Endothelial cell of umbilical vein (primary cell): ENCODE measurements around the gene USP12. TPM values are rescaled to one million over a fixed set of nuclear protein-coding genes. Genes with fewer than 3 reads are reported as not detected.

ENCODE experiments used
- BruUV-seq: library from RNA; stranded (reverse); fragments of 400-500 nt; replicated peaks from 2 replicates; lab custom pipeline; 2021; lab: Mats Ljungman, UMichigan
- CTCF ChIA-PET: fragments of 300-600, 350-600 bp; sonication (Branson Sonifier 250); formaldehyde crosslinking; loops from one replicate; lab custom pipeline; 2021; ENCODE audit warnings: antibody characterized with exemption, inconsistent platforms; lab: Charles Lee
- POLR2A ChIA-PET: fragments of 300-600, 350-600 bp; sonication (Branson Sonifier 250); formaldehyde crosslinking; loops from one replicate; lab custom pipeline; 2021; ENCODE audit warnings: antibody characterized with exemption, inconsistent platforms; lab: Charles Lee
- DNase-seq: peaks from one replicate; pipeline ENCODE4 v3.0.0-alpha.2; 2011; ENCODE audit warnings: low read depth, low spot score
- FAIRE-seq: peaks from 2 replicates; lab custom pipeline; 2011; peaks lifted over from hg19 to GRCh38; lab: Jason Lieb, UNC
- H2AFZ ChIP-seq: 2 replicates; pipeline ENCODE4 v1.6.0; 2012; ENCODE audit warnings: low read depth, low read length, control low read depth, inconsistent platforms
- H3K27ac ChIP-seq: 2 replicates; pipeline ENCODE4 v1.5.1; 2011; ENCODE audit warnings: low read depth, mild to moderate bottlenecking, control low read depth, low read length, moderate library complexity; ENCODE audit not compliant: insufficient read depth
- H3K27me3 ChIP-seq, 2 experiments: 2 replicates each; pipeline versions ENCODE4 v1.6.0 to v1.6.1; 2011; ENCODE audit warnings: low read length in 2 of 2, mixed read lengths in 1 of 2; ENCODE audit not compliant: control insufficient read depth in 2 of 2, insufficient read depth in 2 of 2
- H3K36me3 ChIP-seq, 2 experiments: 2 replicates in 1 of 2; 3 replicates in 1 of 2; pipeline ENCODE4 v1.5.1; 2011; ENCODE audit warnings: low read length in 2 of 2, mild to moderate bottlenecking in 1 of 2, moderate library complexity in 1 of 2; ENCODE audit not compliant: control insufficient read depth in 2 of 2, insufficient read depth in 2 of 2; ENCODE audit errors: extremely low read depth in 1 of 2
- H3K4me1 ChIP-seq: 3 replicates; pipeline ENCODE4 v1.5.1; 2011; ENCODE audit warnings: mild to moderate bottlenecking, low read length; ENCODE audit not compliant: control insufficient read depth, insufficient read depth; ENCODE audit errors: extremely low read depth
- H3K4me2 ChIP-seq: 2 replicates; pipeline ENCODE4 v1.6.1; 2011; ENCODE audit warnings: low read length, control low read depth, mixed read lengths; ENCODE audit not compliant: insufficient read depth
- H3K4me3 ChIP-seq, 3 experiments: fragments of 200-600 bp in 1 of 3; sonication (generic), shearing (Covaris generic) in 1 of 3; replicated peaks in 1 of 3; 2 replicates each; pipeline ENCODE4 v1.5.1; 2011 to 2016; ENCODE audit warnings: control low read depth in 3 of 3, low read length in 3 of 3, mild to moderate bottlenecking in 2 of 3, inconsistent platforms in 1 of 3, low read depth in 1 of 3, moderate library complexity in 1 of 3; ENCODE audit not compliant: insufficient read depth in 1 of 3
- H3K79me2 ChIP-seq: 2 replicates; pipeline ENCODE4 v1.6.0; 2012; ENCODE audit warnings: low read length, inconsistent platforms; ENCODE audit not compliant: control insufficient read depth, insufficient read depth
- H3K9ac ChIP-seq: replicated peaks from 2 replicates; pipeline ENCODE3; 2011; ENCODE audit warnings: low read length, control low read depth; ENCODE audit not compliant: insufficient read depth; ENCODE audit errors: extremely low read depth
- H3K9me1 ChIP-seq: replicated peaks from 3 replicates; pipeline ENCODE4 v1.6.0; 2011; ENCODE audit warnings: mild to moderate bottlenecking, low read length; ENCODE audit not compliant: control insufficient read depth, insufficient read depth; ENCODE audit errors: extremely low read depth
- H3K9me3 ChIP-seq: replicated peaks from 2 replicates; pipeline ENCODE4 v1.5.1; 2012; ENCODE audit warnings: low read length, inconsistent platforms; ENCODE audit not compliant: control insufficient read depth, insufficient read depth
- H4K20me1 ChIP-seq: replicated peaks from 2 replicates; pipeline ENCODE3; 2011; ENCODE audit warnings: mild to moderate bottlenecking, low read length; ENCODE audit not compliant: control insufficient read depth, insufficient read depth; ENCODE audit errors: extremely low read depth
- EZH2 ChIP-seq: IDR thresholded peaks from 2 replicates; pipeline ENCODE4 v1.6.1; 2012; ENCODE audit warnings: borderline replicate concordance, low read depth, mild to moderate bottlenecking, moderate library complexity, low read length, inconsistent platforms; ENCODE audit not compliant: severe bottlenecking
- FOS ChIP-seq: IDR thresholded peaks from 2 replicates; pipeline ENCODE4 v1.6.1; 2011; ENCODE audit warnings: mild to moderate bottlenecking, low read length, moderate library complexity, borderline replicate concordance; ENCODE audit not compliant: insufficient read depth
- GATA2 ChIP-seq: IDR thresholded peaks from 2 replicates; pipeline ENCODE4 v1.7.0; 2011; ENCODE audit warnings: low read depth, mild to moderate bottlenecking, moderate library complexity, mixed read lengths, low read length; ENCODE audit not compliant: insufficient read length, insufficient read depth
- JUN ChIP-seq: IDR thresholded peaks from 2 replicates; pipeline ENCODE4 v1.6.1; 2011; ENCODE audit warnings: borderline replicate concordance, low read depth; ENCODE audit not compliant: insufficient read length, insufficient read depth
- MAX ChIP-seq: IDR thresholded peaks from 2 replicates; pipeline ENCODE4 v1.6.1; 2011; ENCODE audit not compliant: insufficient read depth, insufficient read length
- MYC ChIP-seq: IDR thresholded peaks from one replicate; pipeline ENCODE4 v1.6.1; 2011; ENCODE audit warnings: mild to moderate bottlenecking, low read depth, low read length
- POLR2A ChIP-seq: IDR thresholded peaks from 2 replicates; pipeline ENCODE4 v1.6.1; 2012; ENCODE audit warnings: low read depth, mild to moderate bottlenecking, control low read depth, low read length
- POLR2AphosphoS5 ChIP-seq: IDR thresholded peaks from 2 replicates; pipeline ENCODE4 v1.6.1; 2012; ENCODE audit warnings: low read depth, mild to moderate bottlenecking, control low read depth, low read length, moderate library complexity; ENCODE audit not compliant: insufficient read depth
- dilution Hi-C: fragments of 300-500 bp; cut with MboI; formaldehyde crosslinking; loops from one replicate; pipeline ENCODE4 v1.15.0; 2019; ENCODE audit warnings: low sequenced_read_pairs; ENCODE audit not compliant: extremely low pct_ligation_motif_present
- intact Hi-C: fragments of 100-400 bp; cut with micrococcal nuclease; formaldehyde crosslinking; loops from one replicate; pipeline ENCODE4 v1.10.0; 2022
- polyA plus RNA-seq, 4 experiments: library from polyadenylated mRNA; depleted of rRNA in 3 of 4; stranded (reverse) in 3 of 4; unstranded in 1 of 4; fragments of >200 nt; gene quantifications; 2 replicates each; pipeline versions ENCODE4 v1.2.1 to v1.2.3, GENCODE V29; 2011 to 2012; ENCODE audit warnings: missing spikeins in 1 of 4
- total RNA-seq: library from RNA; stranded (reverse); gene quantifications from 2 replicates; pipeline ENCODE4 v1.2.3, GENCODE V29; 2021
- TF ChIP-seq, protein P1 (sequence below), 2 donors: IDR thresholded peaks; 1 replicate in 1 of 2; 2 replicates in 1 of 2; pipeline ENCODE4 v1.5.1; 2011; ENCODE audit warnings: low read length in 2 of 2, mild to moderate bottlenecking in 2 of 2, moderate library complexity in 2 of 2, control low read depth in 1 of 2, inconsistent platforms in 1 of 2, low read depth in 1 of 2; ENCODE audit not compliant: insufficient read depth in 1 of 2; ENCODE audit errors: extremely low read depth in 1 of 2

Gene USP12
- total and polyA plus RNA-seq, 2 donors (not counting 3 experiments of a cell fraction or from before 2014, with no cell fraction given), result 6.2 to 33.4 TPM

DNA sequence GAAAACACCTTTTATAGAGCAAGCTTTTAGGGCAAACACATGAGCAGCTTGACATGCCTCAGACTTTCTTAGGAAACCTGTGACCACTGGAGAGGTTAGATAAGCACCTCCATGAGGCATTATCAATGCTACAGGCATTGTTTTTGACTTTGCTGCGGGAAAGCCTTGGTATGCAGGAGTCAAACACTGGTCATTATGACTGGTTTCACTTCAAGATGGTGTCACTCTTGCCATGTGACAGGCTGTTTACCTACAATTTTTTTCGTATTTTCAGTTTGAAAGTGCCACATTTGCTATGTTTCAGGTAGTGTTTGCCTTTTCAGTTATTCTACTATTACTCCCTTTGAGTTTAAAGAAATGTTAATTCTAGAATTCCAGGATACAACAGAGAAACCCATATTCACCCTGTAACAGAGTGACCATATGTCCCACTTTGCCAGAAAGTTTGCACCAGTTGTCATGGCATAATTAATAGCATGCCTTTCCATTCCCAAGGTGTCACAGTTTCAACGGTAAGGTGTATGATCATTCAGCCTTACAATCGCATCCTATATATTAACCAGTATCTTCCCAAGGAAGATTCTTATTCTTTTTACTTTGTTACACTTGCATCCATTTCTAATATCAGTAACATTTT, 33.0 kb downstream of the USP12 start:
- ChIA-PET POLR2A (no interaction called here), CTCF (interaction anchor here (1.0 kb wide), 1 partner anchor 10 kb away, joined by 5 read pairs; no protein-coding TSS in a partner anchor)
- Histone ChIP-seq H3K4me1 (peaks cover 2% of the 10 kb centered on the region), H3K4me2 (no peak overlapping the region), H3K27ac (no peak overlapping the region), H3K36me3 (peaks cover 0 to 5% of the 10 kb centered on the region in 2 experiments), H3K27me3 (no peaks in the 10 kb centered on the region), H3K9me3 (no peaks in the 10 kb centered on the region), H4K20me1 (peaks cover 5% of the 10 kb centered on the region), H3K79me2 (peaks cover 98% of the 10 kb centered on the region), H2AFZ (no peak overlapping the region), H3K9ac (no peak overlapping the region), H3K9me1 (no peaks in the 10 kb centered on the region), H3K4me3 (no peak overlapping the region)
- DNase-seq (peak; percentile 26), FAIRE-seq (no peak)
- no peak for TF ChIP-seq GATA2
- TF ChIP-seq, protein P1, sequence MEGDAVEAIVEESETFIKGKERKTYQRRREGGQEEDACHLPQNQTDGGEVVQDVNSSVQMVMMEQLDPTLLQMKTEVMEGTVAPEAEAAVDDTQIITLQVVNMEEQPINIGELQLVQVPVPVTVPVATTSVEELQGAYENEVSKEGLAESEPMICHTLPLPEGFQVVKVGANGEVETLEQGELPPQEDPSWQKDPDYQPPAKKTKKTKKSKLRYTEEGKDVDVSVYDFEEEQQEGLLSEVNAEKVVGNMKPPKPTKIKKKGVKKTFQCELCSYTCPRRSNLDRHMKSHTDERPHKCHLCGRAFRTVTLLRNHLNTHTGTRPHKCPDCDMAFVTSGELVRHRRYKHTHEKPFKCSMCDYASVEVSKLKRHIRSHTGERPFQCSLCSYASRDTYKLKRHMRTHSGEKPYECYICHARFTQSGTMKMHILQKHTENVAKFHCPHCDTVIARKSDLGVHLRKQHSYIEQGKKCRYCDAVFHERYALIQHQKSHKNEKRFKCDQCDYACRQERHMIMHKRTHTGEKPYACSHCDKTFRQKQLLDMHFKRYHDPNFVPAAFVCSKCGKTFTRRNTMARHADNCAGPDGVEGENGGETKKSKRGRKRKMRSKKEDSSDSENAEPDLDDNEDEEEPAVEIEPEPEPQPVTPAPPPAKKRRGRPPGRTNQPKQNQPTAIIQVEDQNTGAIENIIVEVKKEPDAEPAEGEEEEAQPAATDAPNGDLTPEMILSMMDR (IDR thresholded peaks at IDR 0.05; ENCODE audit: extremely low read depth in 1 of 2, insufficient read depth in 1 of 2, low read depth in 1 of 2, low read length in 2 of 2), result no peak
- TF ChIP-seq POLR2A, result no peak
- no peak for TF ChIP-seq JUN
- TF ChIP-seq EZH2, result no peak
- TF ChIP-seq POLR2AphosphoS5, result no peak
- no peak for TF ChIP-seq FOS
- no peak for TF ChIP-seq MAX
- no peak for TF ChIP-seq MYC
- dilution Hi-C loops, result no loop called here
- BruUV-seq, result no TSS peak
- intact Hi-C loops, result no loop called here
